K562 (cell line): Measurements from ENCODE around the gene HSD17B1. TPM values are rescaled to one million over a fixed set of nuclear protein-coding genes. Genes with fewer than 3 reads are reported as not detected.

Source experiments
- CBFB ChIP-seq: sonication (generic); formaldehyde crosslinking; IDR thresholded peaks from 2 replicates; pipeline ENCODE4 v1.4.0; 2020; ENCODE audit warnings: mild to moderate bottlenecking, missing genetic modification reagents
- DNMT1 ChIP-seq: fragments of 450-650 bp; IDR thresholded peaks from 2 replicates; pipeline ENCODE4 v1.6.1; 2016; ENCODE audit warnings: antibody characterized with exemption, mild to moderate bottlenecking
- MGA ChIP-seq: fragments of 450-650 bp; IDR thresholded peaks from 2 replicates; pipeline ENCODE4 v1.6.1; 2016; ENCODE audit warnings: mild to moderate bottlenecking, moderate library complexity
- NR0B1 ChIP-seq: fragments of 450-650 bp; IDR thresholded peaks from one replicate; pipeline ENCODE4 v1.6.1; 2018; ENCODE audit warnings: mild to moderate bottlenecking, moderate library complexity; ENCODE audit not compliant: partially characterized antibody
- TCF15 ChIP-seq: fragments of 250-450 bp; sonication (Bioruptor Pico); IDR thresholded peaks from 2 replicates; pipeline ENCODE4 v1.8.0; 2022; ENCODE audit warnings: moderate library complexity, mild to moderate bottlenecking, inconsistent platforms
- XRCC3 ChIP-seq: fragments of 450-650 bp; IDR thresholded peaks from 2 replicates; pipeline ENCODE4 v1.6.1; 2017; ENCODE audit warnings: mild to moderate bottlenecking, moderate library complexity
- ZNF224 ChIP-seq: sonication (generic); formaldehyde crosslinking; IDR thresholded peaks from 2 replicates; pipeline ENCODE4 v1.8.0; 2022; ENCODE audit warnings: mild to moderate bottlenecking, missing genetic modification reagents
- ZNF384 ChIP-seq: IDR thresholded peaks from 2 replicates; pipeline ENCODE4 v1.6.1; 2012; ENCODE audit warnings: low read depth, low read length, improper control_type of control experiment
- ZNF592 ChIP-seq: fragments of 450-650 bp; IDR thresholded peaks from 2 replicates; pipeline ENCODE4 v1.6.1; 2017; ENCODE audit warnings: antibody characterized with exemption, mild to moderate bottlenecking
- ZNF830 ChIP-seq: fragments of 250-450 bp; sonication (Bioruptor Pico); IDR thresholded peaks from 2 replicates; pipeline ENCODE4 v1.5.0; 2021; ENCODE audit warnings: mild to moderate bottlenecking
- polyA plus RNA-seq, 8 experiments: library from polyadenylated mRNA; depleted of rRNA in 4 of 8; stranded (reverse) in 5 of 8; unstranded in 3 of 8; fragments of >200 nt; fragmentation: Nextera tagmentation in 2 of 8; fragmentation: Illumina TruSeq in 1 of 8; extraction: Ambion mirVana in 2 of 8; extraction: Trizol in 1 of 8; gene quantifications; 2 replicates each; pipeline versions ENCODE4 v1.2.1 to v1.2.3, GENCODE V29; 2011 to 2014; ENCODE audit warnings: inconsistent platforms in 1 of 8, missing spikeins in 1 of 8
- total RNA-seq, 7 experiments: library from RNA; depleted of rRNA in 6 of 7; stranded (reverse); fragments of >200 nt in 6 of 7; fragmentation: Illumina TruSeq in 2 of 7; extraction: Trizol in 2 of 7; gene quantifications; 2 replicates each; pipeline versions ENCODE4 v1.2.1 to v1.2.3, GENCODE V29; 2011 to 2021; ENCODE audit warnings: low replicate concordance in 1 of 7

The HSD17B1 gene
- total and polyA plus RNA-seq, 9 of the 15 experiments (the other 6 are each of a cell fraction or from before 2014, with no cell fraction given), result 0.55 to 21.1 (median 3.6) TPM

GRCh38 chr17:42562388-42563142 lies 9.8 kb downstream of the HSD17B1 start (continued):
- peak; percentile 72 for TF ChIP-seq MGA
- TF ChIP-seq NR0B1, result no peak
- no peak for TF ChIP-seq ZNF224
- TF ChIP-seq ZNF592, result 0 out of 2 replicates have a peak, but pooled peaks have one; percentile 52
- no peak for TF ChIP-seq XRCC3
- no peak for TF ChIP-seq TCF15 (CRISPR knock-in tag)
- TF ChIP-seq ZNF384, result no peak
- TF ChIP-seq DNMT1, result no peak
- TF ChIP-seq CBFB (CRISPR knock-in tag), result no peak
- no peak for TF ChIP-seq ZNF830 (CRISPR knock-in tag)
